HG02798 (cell line): ENCODE measurements around the gene WNT7B.

Experiments
- ATAC-seq: cut with Tn5 transposase; IDR thresholded peaks from one replicate; pipeline ENCODE4 v1.9.1; 2021; ENCODE audit warnings: mild to moderate bottlenecking; ENCODE audit not compliant: unreplicated experiment, poor library complexity

Gene WNT7B

GRCh38 chr22:45914309-45914708, 62.7 kb downstream of the WNT7B start:
- no peak for ATAC-seq

GRCh38 chr22:45912910-45913309, 64.1 kb downstream of the WNT7B start:
- no peak for ATAC-seq

- no peak for ATAC-seq
These were observed 65.2 kb downstream of the WNT7B start for GRCh38 chr22:45911601-45912271.

- ATAC-seq, result no peak
These were observed 66.0 kb downstream of the WNT7B start for GRCh38 chr22:45910928-45911467.

GRCh38 chr22:45908961-45909360, 68.0 kb downstream of the WNT7B start:
- ATAC-seq, result no peak

GRCh38 chr22:45907996-45908395, 69.0 kb downstream of the WNT7B start:
- ATAC-seq, result no peak

- ATAC-seq, result no peak
These were observed 69.6 kb downstream of the WNT7B start for GRCh38 chr22:45907378-45907777.

GRCh38 chr22:45906946-45907345, 70.0 kb downstream of the WNT7B start:
- no peak for ATAC-seq

GRCh38 chr22:45905924-45906865, 70.8 kb downstream of the WNT7B start:
- no peak for ATAC-seq

GRCh38 chr22:45905326-45905923, 71.5 kb downstream of the WNT7B start:
- no peak for ATAC-seq

- ATAC-seq, result no peak
These were observed 72.7 kb downstream of the WNT7B start for GRCh38 chr22:45904236-45904635.

- no peak for ATAC-seq
These were observed 73.4 kb downstream of the WNT7B start for GRCh38 chr22:45903355-45904135.

GRCh38 chr22:45897736-45898135, 79.2 kb downstream of the WNT7B start:
- no peak for ATAC-seq

- ATAC-seq, result no peak
These were observed 79.9 kb downstream of the WNT7B start for GRCh38 chr22:45896964-45897538.

GRCh38 chr22:45896153-45896951, 80.6 kb downstream of the WNT7B start:
- no peak for ATAC-seq

- no peak for ATAC-seq
These were observed 81.4 kb downstream of the WNT7B start for GRCh38 chr22:45895436-45896152.

- no peak for ATAC-seq
These were observed 83.4 kb downstream of the WNT7B start for GRCh38 chr22:45893516-45893915.

- no peak for ATAC-seq
These were observed 84.1 kb downstream of the WNT7B start for GRCh38 chr22:45892681-45893461.
